K562 (cell line): ENCODE data around the gene INHA. TPM values are rescaled to one million over a fixed set of nuclear protein-coding genes. Genes with fewer than 3 reads are reported as not detected.

Experiments
- ARHGAP35 ChIP-seq: fragments of 450-650 bp; IDR thresholded peaks from 2 replicates; pipeline ENCODE4 v1.6.1; 2018; ENCODE audit not compliant: partially characterized antibody
- ARID3B ChIP-seq: fragments of 250-450 bp; sonication (Bioruptor Pico); IDR thresholded peaks from 2 replicates; pipeline ENCODE4 v1.4.0; 2020; ENCODE audit warnings: borderline replicate concordance
- BRCA1 ChIP-seq, 2 experiments: fragments of 450-650 bp in 1 of 2; sonication (generic) in 1 of 2; formaldehyde crosslinking in 1 of 2; IDR thresholded peaks; 2 replicates each; pipeline versions ENCODE4 v1.5.0 to v1.6.1; 2017 to 2020; ENCODE audit warnings: mild to moderate bottlenecking in 1 of 2, missing genetic modification reagents in 1 of 2
- CHAMP1 ChIP-seq: fragments of 450-650 bp; IDR thresholded peaks from 2 replicates; pipeline ENCODE4 v1.6.1; 2016; ENCODE audit warnings: mild to moderate bottlenecking
- GABPB2 ChIP-seq: fragments of 250-450 bp; sonication (Bioruptor Pico); conservative IDR thresholded peaks from 2 replicates; pipeline ENCODE4 v1.5.1; 2021; ENCODE audit warnings: mild to moderate bottlenecking
- GATA2 ChIP-seq: sonication (generic); formaldehyde crosslinking; IDR thresholded peaks from 2 replicates; pipeline ENCODE4 v1.4.0; 2020; ENCODE audit warnings: mild to moderate bottlenecking, missing genetic modification reagents
- GTF2B ChIP-seq: IDR thresholded peaks from 2 replicates; pipeline ENCODE4 v1.6.1; 2011; ENCODE audit not compliant: insufficient read length; ENCODE audit errors: extremely low read depth
- HMBOX1 ChIP-seq: sonication (generic); IDR thresholded peaks from 2 replicates; pipeline ENCODE4 v1.6.1; 2016
- L3MBTL2 ChIP-seq: fragments of 450-650 bp; IDR thresholded peaks from 2 replicates; pipeline ENCODE4 v1.6.1; 2016; ENCODE audit warnings: mild to moderate bottlenecking, moderate library complexity
- MCM5 ChIP-seq: fragments of 450-650 bp; IDR thresholded peaks from 2 replicates; pipeline ENCODE4 v1.6.1; 2016; ENCODE audit warnings: low read depth
- POLR2AphosphoS5 ChIP-seq: IDR thresholded peaks from 2 replicates; pipeline ENCODE4 v1.6.1; 2011; ENCODE audit warnings: mild to moderate bottlenecking, low read depth, low read length, moderate library complexity; ENCODE audit not compliant: control insufficient read depth, insufficient read depth
- RBM22 ChIP-seq: fragments of 200-400 bp; formaldehyde crosslinking; IDR thresholded peaks from 2 replicates; pipeline ENCODE4 v1.6.1; 2018; ENCODE audit warnings: low read length, low read depth; ENCODE audit not compliant: poor library complexity, severe bottlenecking
- RCOR1 ChIP-seq, 2 experiments: IDR thresholded peaks; 2 replicates each; pipeline ENCODE4 v1.6.1; 2012; ENCODE audit warnings: low read depth in 2 of 2, low read length in 2 of 2, borderline replicate concordance in 1 of 2, improper control_type of control experiment in 1 of 2
- RNF2 ChIP-seq: sonication (generic); IDR thresholded peaks from 2 replicates; pipeline ENCODE4 v1.6.1; 2016
- SAFB ChIP-seq: fragments of 200-400 bp; formaldehyde crosslinking; IDR thresholded peaks from 2 replicates; pipeline ENCODE4 v1.6.1; 2017; ENCODE audit warnings: low read depth, low read length, borderline replicate concordance
- SPI1 ChIP-seq: IDR thresholded peaks from 2 replicates; pipeline ENCODE4 v1.6.1; 2011; ENCODE audit warnings: low read depth, low read length, control low read depth, borderline replicate concordance
- SRSF1 ChIP-seq: fragments of 200-400 bp; formaldehyde crosslinking; IDR thresholded peaks from 2 replicates; pipeline ENCODE4 v1.6.1; 2017; ENCODE audit warnings: mild to moderate bottlenecking, low read depth, low read length, moderate library complexity
- SRSF9 ChIP-seq: fragments of 200-400 bp; formaldehyde crosslinking; IDR thresholded peaks from 2 replicates; pipeline ENCODE4 v1.6.1; 2017; ENCODE audit warnings: low read depth, low read length, borderline replicate concordance
- ZBED1 ChIP-seq: IDR thresholded peaks from 2 replicates; pipeline ENCODE4 v1.6.1; 2014
- ZNF277 ChIP-seq: fragments of 250-450 bp; sonication (Bioruptor Pico); IDR thresholded peaks from 2 replicates; pipeline ENCODE4 v1.8.0; 2022; ENCODE audit warnings: inconsistent platforms, mild to moderate bottlenecking, moderate library complexity, borderline replicate concordance
- ZNF41 ChIP-seq: fragments of 250-450 bp; sonication (Bioruptor Pico); conservative IDR thresholded peaks from 2 replicates; pipeline ENCODE4 v1.4.0; 2020; ENCODE audit warnings: mild to moderate bottlenecking
- ZNF584 ChIP-seq: fragments of 200-800 bp; sonication (Bioruptor generic); IDR thresholded peaks from 2 replicates; pipeline ENCODE4 v1.6.1; 2016; ENCODE audit warnings: low read depth, mild to moderate bottlenecking, missing genetic modification characterization, missing compliant biosample characterization
- polyA plus RNA-seq, 8 experiments: library from polyadenylated mRNA; depleted of rRNA in 4 of 8; stranded (reverse) in 5 of 8; unstranded in 3 of 8; fragments of >200 nt; fragmentation: Nextera tagmentation in 2 of 8; fragmentation: Illumina TruSeq in 1 of 8; extraction: Ambion mirVana in 2 of 8; extraction: Trizol in 1 of 8; gene quantifications; 2 replicates each; pipeline versions ENCODE4 v1.2.1 to v1.2.3, GENCODE V29; 2011 to 2014; ENCODE audit warnings: inconsistent platforms in 1 of 8, missing spikeins in 1 of 8
- total RNA-seq, 7 experiments: library from RNA; depleted of rRNA in 6 of 7; stranded (reverse); fragments of >200 nt in 6 of 7; fragmentation: Illumina TruSeq in 2 of 7; extraction: Trizol in 2 of 7; gene quantifications; 2 replicates each; pipeline versions ENCODE4 v1.2.1 to v1.2.3, GENCODE V29; 2011 to 2021; ENCODE audit warnings: low replicate concordance in 1 of 7

Gene INHA
- total and polyA plus RNA-seq, 9 of the 15 experiments (the other 6 are each of a cell fraction or from before 2014, with no cell fraction given): 0.07 to 1.9 (median 0.40) TPM

- TF ChIP-seq GTF2B (no peak), GABPB2 (CRISPR knock-in tag) (no peak), SPI1 (no peak), GATA2 (CRISPR knock-in tag) (no peak), HMBOX1 (no peak), BRCA1 (IDR thresholded peaks at IDR 0.05) (no peak), BRCA1 (CRISPR knock-in tag; IDR thresholded peaks at IDR 0.05) (no peak), ZNF584 (CRISPR knock-in tag) (no peak), ZBED1 (no peak), ARID3B (no peak), RBM22 (peak; percentile 68), MCM5 (no peak), CHAMP1 (no peak; the same call in 1 of the 2 replicates), RNF2 (no peak), SRSF1 (no peak), ZNF277 (CRISPR knock-in tag) (no peak), SAFB (no peak), POLR2AphosphoS5 (no peak), ARHGAP35 (no peak), RCOR1 (IDR thresholded peaks at IDR 0.05; ENCODE audit: borderline replicate concordance in 1 of 2, low read depth in 2 of 2, low read length in 2 of 2) (no peak), L3MBTL2 (peak; percentile 80; the same call in 1 of the 2 replicates), SRSF9 (no peak), ZNF41 (no peak)
Observed at GRCh38 chr2:219541611-219542180, 30.4 kb upstream of the INHA start (continued).
